NCI-H1092 treated with DMSO at 0.1 percent for 48 hours (cell line): Measurements from ENCODE around the gene FHIT.

Source experiments
- DNase-seq: peaks from one replicate; lab custom pipeline; 2025; lab: John Stamatoyannopoulos, UW

The FHIT gene

GRCh38 chr3:60839246-60839645, 412.0 kb downstream of the FHIT start:
- no peak for DNase-seq

DNA sequence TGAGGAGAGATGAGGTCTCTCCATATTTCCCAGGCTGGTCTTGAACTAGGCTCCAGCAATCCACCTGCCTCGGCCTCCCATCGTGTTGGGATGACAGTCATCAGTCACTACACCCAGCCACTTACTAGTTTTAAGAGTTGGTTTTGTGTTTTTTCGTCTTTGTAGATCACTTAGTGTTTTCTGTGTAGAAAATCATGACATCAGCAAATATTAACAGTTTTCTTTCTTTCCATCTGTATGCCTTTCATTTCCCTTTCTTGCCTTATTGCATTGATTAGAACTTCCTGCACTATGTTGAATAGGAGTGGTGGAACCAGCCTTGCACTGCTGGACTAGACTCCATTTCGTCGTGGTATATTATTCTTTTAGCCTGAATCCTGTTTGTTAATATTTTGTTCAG, 415.5 kb downstream of the FHIT start:
- no peak for DNase-seq

DNA sequence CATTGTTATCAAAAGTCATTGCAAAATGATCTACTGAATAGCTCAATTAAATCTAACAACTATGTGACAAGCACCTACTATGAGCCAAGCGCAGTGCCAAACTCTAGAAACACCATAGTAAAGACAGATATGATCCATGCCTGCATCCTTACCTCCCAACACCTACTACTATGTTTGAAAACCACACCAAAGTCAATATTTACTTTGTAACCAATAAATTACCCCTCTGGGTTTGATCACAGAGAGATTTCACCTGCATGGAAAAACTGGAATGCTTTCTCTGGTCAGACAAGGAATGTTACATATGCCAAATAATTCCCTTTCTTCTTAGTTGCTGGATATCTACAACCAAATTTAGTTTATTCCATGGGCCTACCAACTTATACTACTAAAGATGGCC, 422.2 kb downstream of the FHIT start:
- DNase-seq, result no peak

DNA sequence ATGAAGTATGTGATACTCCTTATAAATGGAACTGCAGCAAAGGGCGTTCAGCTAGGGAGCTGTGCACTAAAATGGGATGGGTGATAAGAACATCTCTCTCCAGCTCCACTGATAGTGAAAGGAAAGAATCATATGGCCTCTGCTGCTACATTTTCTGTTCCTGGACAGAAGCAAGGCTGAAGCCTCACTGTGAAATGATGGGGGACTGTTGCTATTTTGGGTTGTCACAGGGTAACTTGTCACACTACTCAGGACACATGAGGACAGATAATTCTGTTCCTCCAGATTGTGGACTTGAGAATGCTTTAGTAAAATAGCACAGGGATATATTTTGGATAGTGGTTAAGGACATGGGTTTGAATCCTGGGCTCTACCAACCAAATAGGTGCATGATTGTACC, 423.6 kb downstream of the FHIT start:
- no peak for DNase-seq

GRCh38 chr3:60826511-60826910, 424.7 kb downstream of the FHIT start:
- no peak for DNase-seq

DNA sequence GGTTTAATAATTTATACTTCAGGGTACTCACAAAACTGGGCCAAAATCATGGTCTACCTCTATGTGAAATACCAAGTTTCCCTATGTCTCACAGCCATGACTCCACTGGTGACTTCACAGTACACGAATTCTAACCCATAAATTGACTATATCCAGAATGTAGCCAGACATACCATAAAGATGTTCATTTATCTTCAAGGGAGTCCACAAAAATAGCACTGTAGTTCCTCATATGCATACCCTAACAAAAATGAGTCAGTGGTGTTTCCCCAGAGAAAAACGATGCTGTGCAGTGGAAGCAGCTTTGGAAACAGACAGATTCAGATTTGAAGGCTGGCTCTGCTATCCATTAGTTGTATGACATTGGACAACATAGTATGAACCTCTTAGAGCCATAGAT, 438.8 kb downstream of the FHIT start:
- DNase-seq, result no peak

DNA sequence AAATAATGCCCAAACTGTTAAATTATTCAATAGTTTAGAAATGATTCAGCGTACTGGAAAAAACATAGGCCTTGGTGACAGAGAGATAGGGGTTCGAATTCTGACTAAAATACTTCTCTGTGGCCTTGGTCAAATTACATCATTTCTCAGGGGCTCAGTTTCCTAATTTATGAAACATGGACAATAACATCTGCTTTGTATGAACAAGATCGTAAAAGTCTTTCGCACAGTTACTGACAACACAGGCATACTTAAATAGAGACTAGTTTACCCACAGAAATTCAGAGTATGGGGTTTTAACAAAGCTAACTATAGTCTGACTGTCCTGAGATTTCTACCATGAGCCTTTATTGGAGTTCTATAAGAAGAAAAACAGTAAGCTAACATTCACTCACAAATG, 440.4 kb downstream of the FHIT start:
- DNase-seq, result no peak

GRCh38 chr3:60809857-60810610, 441.2 kb downstream of the FHIT start:
- no peak for DNase-seq

DNA sequence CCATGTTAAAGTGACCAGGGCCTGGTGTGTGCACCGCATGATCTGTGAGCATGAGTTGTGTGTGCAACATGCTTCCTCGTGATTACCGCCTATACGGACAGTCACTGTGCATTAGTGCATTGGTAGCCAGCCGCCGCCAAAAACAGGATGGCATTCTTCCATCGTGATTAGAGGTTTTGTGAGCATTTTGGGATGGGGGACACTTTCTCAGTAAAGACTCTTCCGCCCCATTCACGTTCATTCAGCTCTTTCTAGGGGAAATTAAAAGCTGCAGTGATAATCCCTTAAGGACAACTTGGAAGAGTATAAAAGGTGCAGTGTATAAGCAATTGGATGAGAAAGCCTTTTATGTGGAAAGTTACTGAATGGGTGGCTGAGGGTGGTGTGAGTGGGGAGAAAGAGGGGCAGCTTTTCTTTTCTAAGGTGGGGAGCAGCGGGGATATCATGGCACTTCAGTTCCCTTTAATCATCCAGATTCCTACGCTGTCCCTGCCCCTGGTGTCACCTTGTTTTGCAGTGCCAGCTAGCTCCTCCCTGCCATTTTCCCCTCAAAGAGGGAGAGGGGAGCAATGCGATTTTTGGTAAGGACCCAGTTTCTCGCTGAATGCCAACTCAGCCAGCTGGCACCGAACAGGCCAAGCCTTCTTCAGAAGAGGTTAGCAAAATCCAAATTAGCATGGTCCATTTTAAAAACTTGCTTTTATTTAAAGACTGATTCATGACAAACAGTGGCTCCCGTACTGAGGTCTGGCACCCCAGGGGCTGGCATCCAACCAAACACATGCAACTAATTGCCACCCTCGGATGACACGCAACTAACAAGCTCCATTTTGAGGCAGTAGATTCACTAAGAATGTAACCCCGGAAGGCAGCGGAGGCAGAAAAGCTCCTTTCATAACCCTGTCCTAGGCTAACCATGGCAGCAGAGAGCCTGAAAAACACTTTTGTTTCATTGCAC, 447.8 kb downstream of the FHIT start:
- DNase-seq, result no peak

- no peak for DNase-seq
These were observed 449.9 kb downstream of the FHIT start for GRCh38 chr3:60801307-60801706.

GRCh38 chr3:60798456-60798855, 452.8 kb downstream of the FHIT start:
- DNase-seq, result no peak

GRCh38 chr3:60792249-60792852, 458.9 kb downstream of the FHIT start:
- no peak for DNase-seq

DNA sequence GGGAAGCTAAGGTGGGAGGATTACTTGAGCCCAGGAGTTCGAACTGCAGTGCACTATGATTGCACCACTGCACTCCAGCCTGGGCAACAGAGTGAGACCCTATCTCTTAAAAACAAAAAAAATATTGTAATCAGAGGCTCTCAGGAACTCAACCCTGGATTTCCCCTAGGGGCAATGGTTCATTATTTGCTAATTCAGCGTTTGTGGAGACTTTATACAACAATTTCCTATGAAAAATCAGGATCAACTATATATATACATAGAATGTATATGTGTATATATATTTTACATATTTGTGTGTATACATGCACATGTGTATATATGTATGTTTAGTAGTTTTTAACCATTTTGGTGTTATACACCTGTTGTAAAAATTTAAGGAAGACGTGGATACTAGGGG, 463.1 kb downstream of the FHIT start:
- DNase-seq, result no peak

- DNase-seq, result no peak
These were observed 469.3 kb downstream of the FHIT start for GRCh38 chr3:60781935-60782334.

DNA sequence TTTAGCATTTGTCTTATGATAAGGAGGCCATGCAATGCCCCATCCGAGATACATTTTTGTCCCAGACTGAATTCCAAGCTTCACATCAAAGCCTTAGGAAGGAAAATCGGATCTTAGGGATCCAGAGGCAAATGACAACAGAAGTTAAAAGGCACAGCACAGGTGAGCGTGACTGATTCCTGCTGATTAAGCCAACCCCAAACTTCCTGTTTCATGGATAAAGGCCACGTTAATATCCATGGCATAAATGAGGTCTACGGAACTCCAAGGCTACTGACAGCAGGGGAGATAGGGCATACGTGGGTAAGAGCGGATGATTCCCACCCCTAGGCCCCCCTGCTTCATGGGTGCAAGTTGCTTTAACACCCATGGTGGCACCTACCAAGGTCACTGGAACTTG, 471.6 kb downstream of the FHIT start:
- DNase-seq, result no peak

DNA sequence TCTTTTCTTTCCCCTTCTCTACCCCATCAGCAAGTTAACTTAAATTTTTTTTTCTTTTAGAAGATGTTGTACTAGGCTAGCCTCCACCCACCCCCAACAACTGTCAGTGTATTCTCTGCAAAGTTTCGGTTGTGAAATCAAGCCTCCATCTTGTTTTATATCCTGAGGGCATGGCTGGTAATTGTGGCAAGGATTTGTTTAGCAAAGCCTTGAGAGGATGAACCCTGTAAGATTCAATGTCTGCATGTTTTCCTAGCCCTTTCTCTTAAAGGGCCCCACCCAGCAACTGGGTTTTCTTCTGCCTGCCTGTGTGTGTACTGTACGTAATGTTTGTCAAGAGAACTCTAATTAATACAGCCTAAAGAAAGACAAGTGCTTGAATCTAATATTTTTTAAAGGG, 475.3 kb downstream of the FHIT start:
- DNase-seq, result no peak

DNA sequence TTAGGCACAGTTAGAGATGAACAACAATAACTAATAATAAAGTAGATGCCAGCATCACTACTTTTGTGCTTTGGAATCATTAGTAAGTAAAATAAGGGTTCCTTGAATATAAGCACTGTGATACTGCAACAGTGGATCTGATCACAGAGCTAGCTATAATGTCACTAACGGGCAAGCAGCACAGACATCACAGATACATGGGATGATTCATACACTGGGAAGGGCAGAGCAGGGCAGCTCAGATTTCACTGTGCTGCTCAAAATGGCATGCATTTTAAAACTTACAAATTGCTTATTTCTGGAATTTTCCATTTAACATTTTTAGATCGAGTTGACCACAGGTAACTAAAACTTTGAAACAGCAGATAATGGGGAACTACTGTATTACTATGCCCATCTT, 476.6 kb downstream of the FHIT start:
- DNase-seq, result no peak

GRCh38 chr3:60772584-60772983, 478.7 kb downstream of the FHIT start:
- DNase-seq, result no peak

- DNase-seq, result no peak
These were observed 479.5 kb downstream of the FHIT start for GRCh38 chr3:60771766-60772165.

GRCh38 chr3:60770532-60770931, 480.7 kb downstream of the FHIT start:
- no peak for DNase-seq

GRCh38 chr3:60767536-60767935, 483.7 kb downstream of the FHIT start:
- DNase-seq, result no peak

- no peak for DNase-seq
These were observed 485.5 kb downstream of the FHIT start for GRCh38 chr3:60765776-60766175.

DNA sequence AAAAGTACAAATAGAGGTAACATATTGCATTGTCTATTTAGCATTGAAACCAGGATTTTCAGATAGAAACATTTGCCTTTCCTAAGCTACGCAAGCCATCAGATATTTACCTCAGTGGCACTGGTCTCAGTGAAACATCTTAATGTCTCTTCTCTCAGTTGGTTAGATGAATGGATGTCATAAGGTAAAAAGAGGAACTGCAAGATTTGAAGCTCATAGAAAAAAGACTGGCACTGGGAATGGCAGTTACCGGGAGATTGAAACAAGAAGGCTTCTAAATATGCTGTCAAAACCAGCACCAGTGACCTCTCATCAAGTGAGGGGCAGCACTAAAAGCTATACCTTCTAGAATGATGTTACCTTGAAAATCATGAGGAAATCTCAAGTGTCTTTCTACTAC, 486.4 kb downstream of the FHIT start:
- DNase-seq, result no peak
